BLaER1 (cell line): ENCODE measurements around the gene ZSCAN16.

ENCODE experiments used
- H3K27ac ChIP-seq: shearing (Covaris generic); formaldehyde crosslinking; 2 replicates; pipeline ENCODE4 v1.8.1; 2022
- H3K27me3 ChIP-seq: shearing (Covaris generic); formaldehyde crosslinking; 2 replicates; pipeline ENCODE4 v1.8.1; 2022
- H3K36me3 ChIP-seq: shearing (Covaris generic); formaldehyde crosslinking; 2 replicates; pipeline ENCODE4 v1.8.1; 2022
- H3K4me1 ChIP-seq: shearing (Covaris generic); formaldehyde crosslinking; 2 replicates; pipeline ENCODE4 v1.8.1; 2022
- H3K4me2 ChIP-seq: shearing (Covaris generic); formaldehyde crosslinking; 2 replicates; pipeline ENCODE4 v1.8.1; 2022
- H3K4me3 ChIP-seq: shearing (Covaris generic); formaldehyde crosslinking; 2 replicates; pipeline ENCODE4 v1.8.1; 2022
- H3K9ac ChIP-seq: shearing (Covaris generic); formaldehyde crosslinking; 2 replicates; pipeline ENCODE4 v1.8.1; 2022
- H3K9me3 ChIP-seq: shearing (Covaris generic); formaldehyde crosslinking; 2 replicates; pipeline ENCODE4 v1.8.1; 2022
- H4K20me1 ChIP-seq: shearing (Covaris generic); formaldehyde crosslinking; 2 replicates; pipeline ENCODE4 v1.8.1; 2022
- Cebpa-rat ChIP-seq: shearing (Covaris generic); IDR thresholded peaks from 2 replicates; pipeline ENCODE4 v1.8.1; 2022

ZSCAN16 gene

DNA sequence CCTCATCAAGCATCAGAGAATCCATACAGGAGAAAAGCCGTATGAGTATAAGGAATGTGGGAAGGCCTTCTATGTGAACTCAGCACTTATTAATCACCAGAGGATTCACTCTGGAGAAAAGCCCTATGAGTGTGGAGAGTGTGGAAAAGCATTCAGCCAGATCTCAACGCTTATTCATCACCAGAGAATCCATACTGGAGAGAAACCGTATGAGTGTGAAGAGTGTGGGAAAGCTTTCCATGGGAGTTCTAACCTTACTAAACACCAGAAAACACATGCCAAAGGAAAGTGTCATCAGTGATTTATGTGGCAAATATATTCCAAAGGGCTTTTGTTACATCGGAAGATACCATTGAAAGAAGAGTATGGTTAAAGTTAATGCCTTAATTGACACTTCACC lies 42.7 kb downstream of the ZSCAN16 start:
- Histone ChIP-seq H4K20me1 (no peaks in the 10 kb centered on the region), H3K4me1 (no peaks in the 10 kb centered on the region), H3K9ac (no peak overlapping the region), H3K4me3 (no peak overlapping the region), H3K27ac (no peak overlapping the region), H3K36me3 (peaks cover 10% of the 10 kb centered on the region), H3K27me3 (no peaks in the 10 kb centered on the region), H3K4me2 (no peak overlapping the region), H3K9me3 (0 out of 2 replicates have a peak, but pooled peaks cover 4% of the 10 kb centered on the region)
- no peak for TF ChIP-seq Cebpa-rat

GRCh38 chr6:28167926-28168325 lies 43.5 kb downstream of the ZSCAN16 start:
- H3K4me1 ChIP-seq = no peaks in the 10 kb centered on the region
- H3K27me3 ChIP-seq = no peaks in the 10 kb centered on the region
- H4K20me1 ChIP-seq = no peaks in the 10 kb centered on the region
- no peak overlapping the region for H3K27ac ChIP-seq
- H3K9me3 ChIP-seq = 0 out of 2 replicates have a peak, but pooled peaks cover 4% of the 10 kb centered on the region
- H3K9ac ChIP-seq = no peak overlapping the region
- no peak for TF ChIP-seq Cebpa-rat
- no peak overlapping the region for H3K4me3 ChIP-seq
- peaks cover 10% of the 10 kb centered on the region for H3K36me3 ChIP-seq
- no peak overlapping the region for H3K4me2 ChIP-seq

- no peaks in the 10 kb centered on the region for H4K20me1 ChIP-seq
- peaks cover 10% of the 10 kb centered on the region for H3K36me3 ChIP-seq
These were observed 46.9 kb downstream of the ZSCAN16 start for GRCh38 chr6:28171271-28171670.

DNA sequence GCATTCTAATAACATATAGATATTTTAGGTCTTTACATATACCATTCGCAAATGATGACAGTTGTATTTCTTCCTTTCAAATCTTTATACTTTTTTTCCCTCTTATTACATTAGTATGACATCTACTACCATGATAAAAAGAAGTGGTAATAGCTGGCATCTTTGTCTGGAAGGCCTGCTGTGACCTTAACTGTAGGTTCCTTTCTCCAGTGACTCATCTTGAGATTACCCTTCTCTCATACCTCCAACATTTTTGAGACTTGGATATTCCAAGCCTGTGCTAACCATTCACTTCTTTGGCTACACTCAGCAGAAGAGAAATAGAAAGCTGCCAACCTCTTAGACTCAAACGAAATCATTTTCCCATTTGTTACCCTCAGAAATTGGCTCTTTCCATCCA lies 47.6 kb downstream of the ZSCAN16 start:
- Histone ChIP-seq H3K9me3 (0 out of 2 replicates have a peak, but pooled peaks cover 12% of the 10 kb centered on the region), H3K27me3 (no peaks in the 10 kb centered on the region), H3K4me1 (no peaks in the 10 kb centered on the region), H3K4me2 (no peak overlapping the region), H3K27ac (no peak overlapping the region), H3K9ac (no peak overlapping the region), H4K20me1 (no peaks in the 10 kb centered on the region), H3K36me3 (peaks cover 7% of the 10 kb centered on the region), H3K4me3 (no peak overlapping the region)
- TF ChIP-seq Cebpa-rat = no peak

More at GRCh38 chr6:28171271-28171670, 46.9 kb downstream of the ZSCAN16 start:
- Histone ChIP-seq H3K27ac (no peak overlapping the region), H3K4me3 (no peak overlapping the region), H3K27me3 (no peaks in the 10 kb centered on the region), H3K9me3 (0 out of 2 replicates have a peak, but pooled peaks cover 10% of the 10 kb centered on the region), H3K4me2 (no peak overlapping the region), H3K4me1 (no peaks in the 10 kb centered on the region), H3K9ac (no peak overlapping the region)
- no peak for TF ChIP-seq Cebpa-rat

GRCh38 chr6:28176373-28176772 lies 52.0 kb downstream of the ZSCAN16 start:
- Histone ChIP-seq H3K36me3 (no peaks in the 10 kb centered on the region; the same call in 1 of the 2 replicates), H3K4me3 (no peak overlapping the region), H3K27ac (no peak overlapping the region), H3K4me2 (no peak overlapping the region), H3K4me1 (no peaks in the 10 kb centered on the region), H3K9me3 (peaks cover 15% of the 10 kb centered on the region; the same call in 1 of the 2 replicates), H3K27me3 (no peaks in the 10 kb centered on the region), H4K20me1 (no peaks in the 10 kb centered on the region), H3K9ac (no peak overlapping the region)
- TF ChIP-seq Cebpa-rat = no peak
